Measurements from ENCODE around the gene STXBP1. TPM values are rescaled to one million over a fixed set of nuclear protein-coding genes. Genes with fewer than 3 reads are reported as not detected.

The STXBP1 gene
- total RNA-seq, 4 donors from 2014 or later, result 17.2 to 34.0 (median 19.8) TPM

- Histone ChIP-seq H3K27ac (replicated peaks in 1 of 4) (no peak overlapping the region), H3K27me3 (no peaks in the 10 kb centered on the region), H3K36me3 (peaks cover 52 to 100% (median 86%) of the 10 kb centered on the region in 4 donors), H3K4me3 (no peak overlapping the region), H3K4me1 (no peaks in the 10 kb centered on the region), H3K9me3 (no peaks in the 10 kb centered on the region)
- 93% methylated on average over 5 of the region's 5 CpGs for WGBS
- no peak for DNase-seq (ENCODE audit: extremely low spot score)
- intact Hi-C loops (cut with DNase I), result no loop called here
- TF ChIP-seq POLR2A (IDR thresholded peaks at IDR 0.05; ENCODE audit: low read depth) (no peak), EP300 (IDR thresholded peaks at IDR 0.05) (no peak), POLR2AphosphoS5 (IDR thresholded peaks at IDR 0.05) (no peak), CTCF (IDR thresholded peaks at IDR 0.05) (no peak)
These were observed 71.6 kb downstream of the STXBP1 start for GRCh38 chr9:127683723-127684122.

- H3K27ac ChIP-seq (replicated peaks in 1 of 4), result no peak overlapping the region
- H3K27me3 ChIP-seq, result no peaks in the 10 kb centered on the region
- no peak for DNase-seq (ENCODE audit: extremely low spot score)
- TF ChIP-seq EP300 (IDR thresholded peaks at IDR 0.05), result no peak
- no peak for TF ChIP-seq POLR2AphosphoS5 (IDR thresholded peaks at IDR 0.05)
- TF ChIP-seq POLR2A (IDR thresholded peaks at IDR 0.05; ENCODE audit: low read depth), result no peak
- no peaks in the 10 kb centered on the region for H3K4me1 ChIP-seq
- peaks cover 48 to 100% (median 84%) of the 10 kb centered on the region in 4 donors for H3K36me3 ChIP-seq
- intact Hi-C loops (cut with DNase I), result no loop called here
- 95% methylated on average over 4 of the region's 4 CpGs for WGBS
- no peaks in the 10 kb centered on the region for H3K9me3 ChIP-seq
- H3K4me3 ChIP-seq, result no peak overlapping the region
These were observed 72.5 kb downstream of the STXBP1 start for GRCh38 chr9:127684576-127684975.

- Histone ChIP-seq H3K4me3 (no peak overlapping the region), H3K27ac (replicated peaks in 1 of 4) (no peak overlapping the region), H3K36me3 (peaks cover 42 to 100% (median 83%) of the 10 kb centered on the region in 4 donors), H3K9me3 (no peaks in the 10 kb centered on the region), H3K27me3 (no peaks in the 10 kb centered on the region), H3K4me1 (no peaks in the 10 kb centered on the region)
- intact Hi-C loops (cut with DNase I), result no loop called here
- TF ChIP-seq EP300 (IDR thresholded peaks at IDR 0.05) (no peak), POLR2A (IDR thresholded peaks at IDR 0.05; ENCODE audit: low read depth) (no peak), CTCF (IDR thresholded peaks at IDR 0.05) (no peak), POLR2AphosphoS5 (IDR thresholded peaks at IDR 0.05) (no peak)
- no peak for DNase-seq (ENCODE audit: extremely low spot score)
- 80% methylated on average over 6 of the region's 6 CpGs for WGBS
These were observed 74.7 kb downstream of the STXBP1 start for GRCh38 chr9:127686461-127687393.

GRCh38 chr9:127689329-127690000 lies 77.4 kb downstream of the STXBP1 start:
- H3K36me3 ChIP-seq, result peaks cover 17 to 97% (median 61%) of the 10 kb centered on the region in 4 donors
- intact Hi-C loops (cut with DNase I), result no loop called here

More at GRCh38 chr9:127689329-127690000, 77.4 kb downstream of the STXBP1 start:
- Histone ChIP-seq H3K27ac (replicated peaks in 1 of 4) (no peak overlapping the region), H3K27me3 (no peaks in the 10 kb centered on the region), H3K9me3 (no peaks in the 10 kb centered on the region), H3K4me1 (no peaks in the 10 kb centered on the region), H3K4me3 (no peak overlapping the region)
- no peak for DNase-seq (ENCODE audit: extremely low spot score)
- no peak for TF ChIP-seq CTCF (IDR thresholded peaks at IDR 0.05)
- TF ChIP-seq POLR2A (IDR thresholded peaks at IDR 0.05; ENCODE audit: low read depth), result no peak
- no peak for TF ChIP-seq POLR2AphosphoS5 (IDR thresholded peaks at IDR 0.05)
- TF ChIP-seq EP300 (IDR thresholded peaks at IDR 0.05), result no peak
- WGBS, result 90% methylated on average over 13 of the region's 13 CpGs
